ENCODE measurements around the gene KCNQ1. TPM values are rescaled to one million over a fixed set of nuclear protein-coding genes. Genes with fewer than 3 reads are reported as not detected.

The KCNQ1 gene
- total and polyA plus RNA-seq, 2 donors (not counting 1 experiment from before 2014, with no cell fraction given) = 21.5 to 28.8 TPM

GRCh38 chr11:2453436-2453835, 8.6 kb downstream of the KCNQ1 start:
- TF ChIP-seq, protein P1, sequence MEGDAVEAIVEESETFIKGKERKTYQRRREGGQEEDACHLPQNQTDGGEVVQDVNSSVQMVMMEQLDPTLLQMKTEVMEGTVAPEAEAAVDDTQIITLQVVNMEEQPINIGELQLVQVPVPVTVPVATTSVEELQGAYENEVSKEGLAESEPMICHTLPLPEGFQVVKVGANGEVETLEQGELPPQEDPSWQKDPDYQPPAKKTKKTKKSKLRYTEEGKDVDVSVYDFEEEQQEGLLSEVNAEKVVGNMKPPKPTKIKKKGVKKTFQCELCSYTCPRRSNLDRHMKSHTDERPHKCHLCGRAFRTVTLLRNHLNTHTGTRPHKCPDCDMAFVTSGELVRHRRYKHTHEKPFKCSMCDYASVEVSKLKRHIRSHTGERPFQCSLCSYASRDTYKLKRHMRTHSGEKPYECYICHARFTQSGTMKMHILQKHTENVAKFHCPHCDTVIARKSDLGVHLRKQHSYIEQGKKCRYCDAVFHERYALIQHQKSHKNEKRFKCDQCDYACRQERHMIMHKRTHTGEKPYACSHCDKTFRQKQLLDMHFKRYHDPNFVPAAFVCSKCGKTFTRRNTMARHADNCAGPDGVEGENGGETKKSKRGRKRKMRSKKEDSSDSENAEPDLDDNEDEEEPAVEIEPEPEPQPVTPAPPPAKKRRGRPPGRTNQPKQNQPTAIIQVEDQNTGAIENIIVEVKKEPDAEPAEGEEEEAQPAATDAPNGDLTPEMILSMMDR (IDR thresholded peaks at IDR 0.05) = no peak
- no peak for TF ChIP-seq EZH2 (IDR thresholded peaks at IDR 0.05; ENCODE audit: borderline replicate concordance, insufficient read depth, low read depth, low read length, poor library complexity, severe bottlenecking)
- no peaks in the 10 kb centered on the region for H3K9me3 Mint-ChIP-seq (ENCODE audit: insufficient read depth)
- no peak overlapping the region for H3K4me2 ChIP-seq (replicated peaks; ENCODE audit: low read depth, low read length, poor library complexity, severe bottlenecking)
- no peak overlapping the region for H3K9ac ChIP-seq (ENCODE audit: low read length)
- peaks cover 49% of the 10 kb centered on the region for H3K79me2 ChIP-seq (ENCODE audit: control insufficient read depth, insufficient read depth, low read length)
- H3K9me3 ChIP-seq (ENCODE audit: control extremely low read depth in 1 of 3, control insufficient read depth in 2 of 3, insufficient read depth in 1 of 3, low read length in 2 of 3) = peaks cover 0 to 6% (median 3%) of the 10 kb centered on the region in 3 donors
- DNase-seq = no peak
- POLR2A ChIA-PET = no interaction called here
- no peaks in the 10 kb centered on the region for H3K36me3 ChIP-seq (replicated peaks in 1 of 2; ENCODE audit: control extremely low read depth in 1 of 2, control insufficient read depth in 1 of 2, extremely low read depth in 1 of 2, insufficient read depth in 2 of 2, low read length in 1 of 2)
- CTCF ChIA-PET = interaction anchor here (1.0 kb wide), 1 partner anchor 34 kb away, joined by 4 read pairs; no protein-coding TSS in a partner anchor
- peaks cover 0 to 9% of the 10 kb centered on the region in 2 donors for H3K4me1 ChIP-seq (ENCODE audit: control insufficient read depth in 2 of 2, insufficient read depth in 2 of 2, low read length in 2 of 2)
- peaks cover 52% of the 10 kb centered on the region for H4K20me1 ChIP-seq (ENCODE audit: control insufficient read depth, insufficient read depth, low read length, poor library complexity, severe bottlenecking)
- no peak overlapping the region for H2AFZ ChIP-seq (ENCODE audit: insufficient read depth, low read depth, low read length, poor library complexity, severe bottlenecking)
- H3K4me3 Mint-ChIP-seq = no peak overlapping the region
- H3K27ac ChIP-seq (ENCODE audit: low read length in 2 of 2) = no peak overlapping the region
- H3K27me3 Mint-ChIP-seq = no peaks in the 10 kb centered on the region
- no peaks in the 10 kb centered on the region for H3K4me1 Mint-ChIP-seq
- intact Hi-C loops (cut with micrococcal nuclease) = no loop called here
- H3K4me3 ChIP-seq (ENCODE audit: control extremely low read depth in 1 of 5, extremely low read depth in 1 of 5, insufficient read depth in 1 of 5, low read depth in 2 of 5, low read length in 4 of 5) = no peak overlapping the region
- H3K27me3 ChIP-seq (replicated peaks in 1 of 4; ENCODE audit: control extremely low read depth in 1 of 4, control insufficient read depth in 3 of 4, insufficient read depth in 4 of 4, low read length in 3 of 4) = no peaks in the 10 kb centered on the region
- H3K27ac Mint-ChIP-seq = no peak overlapping the region
- ATAC-seq (ENCODE audit: low read depth) = no peak
- WGBS (ENCODE audit: insufficient coverage) = 98% methylated on average over 4 of the region's 5 CpGs

DNA sequence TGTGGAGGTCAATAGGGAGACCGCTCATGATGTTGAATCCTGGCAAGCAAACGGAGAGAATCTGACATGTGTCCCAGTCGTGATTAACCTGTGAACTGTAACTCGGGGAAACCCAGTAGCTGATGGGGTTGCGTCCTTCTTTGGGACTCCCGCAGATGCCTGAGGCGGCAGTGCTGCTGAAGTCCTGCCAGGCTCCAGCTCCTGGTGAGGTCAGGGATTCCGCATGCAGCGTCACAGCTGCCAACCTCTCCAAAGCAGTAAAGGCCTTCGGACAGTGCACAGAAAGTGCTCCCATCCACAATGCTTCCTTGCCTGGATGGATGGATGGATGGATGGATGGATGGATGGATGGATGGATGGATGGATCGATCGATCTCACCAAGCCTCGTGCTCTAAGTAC, 13.5 kb downstream of the KCNQ1 start:
- no peak for TF ChIP-seq EZH2 (IDR thresholded peaks at IDR 0.05; ENCODE audit: borderline replicate concordance, insufficient read depth, low read depth, low read length, poor library complexity, severe bottlenecking)
- TF ChIP-seq, protein P1 (IDR thresholded peaks at IDR 0.05) = no peak
- H3K36me3 ChIP-seq (replicated peaks in 1 of 2; ENCODE audit: control extremely low read depth in 1 of 2, control insufficient read depth in 1 of 2, extremely low read depth in 1 of 2, insufficient read depth in 2 of 2, low read length in 1 of 2) = no peaks in the 10 kb centered on the region
- no peak overlapping the region for H3K4me2 ChIP-seq (replicated peaks; ENCODE audit: low read depth, low read length, poor library complexity, severe bottlenecking)
- no peak overlapping the region for H3K4me3 ChIP-seq (ENCODE audit: control extremely low read depth in 1 of 5, extremely low read depth in 1 of 5, insufficient read depth in 1 of 5, low read depth in 2 of 5, low read length in 4 of 5)
- Mint-ChIP-seq H3K4me3 (no peak overlapping the region), H3K27me3 (no peaks in the 10 kb centered on the region), H3K27ac (no peak overlapping the region), H3K9me3 (ENCODE audit: insufficient read depth) (no peaks in the 10 kb centered on the region), H3K4me1 (peaks cover 38% of the 10 kb centered on the region)
- ChIA-PET CTCF (interaction anchor here (0.9 kb wide), 1 partner anchor 39 kb away, joined by 3 read pairs; no protein-coding TSS in a partner anchor), POLR2A (no interaction called here)
- intact Hi-C loops (cut with micrococcal nuclease) = no loop called here
- no peak overlapping the region for H3K27ac ChIP-seq (ENCODE audit: low read length in 2 of 2)
- H4K20me1 ChIP-seq (ENCODE audit: control insufficient read depth, insufficient read depth, low read length, poor library complexity, severe bottlenecking) = peaks cover 47% of the 10 kb centered on the region
- no peak overlapping the region for H2AFZ ChIP-seq (ENCODE audit: insufficient read depth, low read depth, low read length, poor library complexity, severe bottlenecking)
- H3K4me1 ChIP-seq (ENCODE audit: control insufficient read depth in 2 of 2, insufficient read depth in 2 of 2, low read length in 2 of 2) = peaks cover 11 to 29% of the 10 kb centered on the region in 2 donors
- no peaks in the 10 kb centered on the region for H3K27me3 ChIP-seq (replicated peaks in 1 of 4; ENCODE audit: control extremely low read depth in 1 of 4, control insufficient read depth in 3 of 4, insufficient read depth in 4 of 4, low read length in 3 of 4)
- H3K9me3 ChIP-seq (ENCODE audit: control extremely low read depth in 1 of 3, control insufficient read depth in 2 of 3, insufficient read depth in 1 of 3, low read length in 2 of 3) = peaks cover 0 to 5% (median 3%) of the 10 kb centered on the region in 3 donors
- no peak for DNase-seq
- peaks cover 41% of the 10 kb centered on the region for H3K79me2 ChIP-seq (ENCODE audit: control insufficient read depth, insufficient read depth, low read length)
- no peak for ATAC-seq (ENCODE audit: low read depth)
- H3K9ac ChIP-seq (ENCODE audit: low read length) = no peak overlapping the region
- WGBS (ENCODE audit: insufficient coverage) = 98% methylated on average over 11 of the region's 13 CpGs

Data from B cell (primary cell).